Adrenal gland (tissue), 5 donors: Measurements from ENCODE around the gene UCP2.

Experiments
- POLR2A ChIP-seq, 2 donors: fragments of 450-650 bp; IDR thresholded peaks; one replicate each; pipeline ENCODE4 v1.6.1; 2017; ENCODE audit warnings: antibody characterized with exemption in 2 of 2, mild to moderate bottlenecking in 2 of 2, moderate library complexity in 1 of 2
- TF ChIP-seq, protein P1 (sequence below), 6 experiments: fragments of 450-650 bp in 4 of 6; fragments of 200-600 bp in 2 of 6; sonication (generic) in 1 of 6; IDR thresholded peaks; 1 replicate in 5 of 6; 2 replicates in 1 of 6; pipeline versions ENCODE4 v1.5.1 to v1.8.0; 2016 to 2021; ENCODE audit warnings: antibody characterized with exemption in 6 of 6, mild to moderate bottlenecking in 2 of 6, moderate library complexity in 1 of 6
- donor health status: DM: no; HTN: no; CAD: no.

DNA sequence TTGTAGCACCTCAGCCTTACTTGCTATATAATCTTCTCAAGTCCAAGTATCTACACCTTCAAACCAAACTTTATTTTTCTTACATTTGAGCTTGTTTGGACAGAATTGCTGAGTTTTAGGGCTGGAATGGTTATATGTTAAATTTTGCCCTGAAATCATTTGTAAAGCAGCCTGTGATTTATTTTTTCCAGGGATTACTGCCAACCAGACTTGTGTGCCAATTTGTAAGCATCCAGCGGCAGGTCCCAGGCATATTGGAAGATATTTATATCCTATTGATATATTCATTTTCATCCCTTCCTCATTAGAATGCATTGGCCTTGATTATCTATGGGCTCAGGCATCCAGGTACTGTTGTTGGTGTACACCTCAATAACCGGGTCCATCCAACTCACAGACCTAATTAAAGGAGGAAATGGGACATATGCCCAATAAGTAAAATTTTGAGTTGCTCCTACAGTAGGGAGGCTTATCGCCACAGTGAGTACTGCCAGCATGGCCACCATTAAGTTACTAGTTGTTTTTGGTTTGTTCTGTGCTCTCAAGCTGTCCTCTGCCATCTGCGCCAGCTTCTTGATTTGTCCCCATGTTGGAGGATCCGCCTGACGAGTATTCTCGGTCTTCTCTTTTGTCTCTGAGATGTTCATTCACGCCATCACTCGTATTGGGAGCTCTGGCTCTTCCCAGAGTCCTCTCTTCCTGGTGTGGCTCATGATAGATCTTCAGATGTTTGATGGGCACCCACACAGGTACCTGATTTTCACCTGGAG lies 41.7 kb downstream of the UCP2 start:
- TF ChIP-seq, protein P1, sequence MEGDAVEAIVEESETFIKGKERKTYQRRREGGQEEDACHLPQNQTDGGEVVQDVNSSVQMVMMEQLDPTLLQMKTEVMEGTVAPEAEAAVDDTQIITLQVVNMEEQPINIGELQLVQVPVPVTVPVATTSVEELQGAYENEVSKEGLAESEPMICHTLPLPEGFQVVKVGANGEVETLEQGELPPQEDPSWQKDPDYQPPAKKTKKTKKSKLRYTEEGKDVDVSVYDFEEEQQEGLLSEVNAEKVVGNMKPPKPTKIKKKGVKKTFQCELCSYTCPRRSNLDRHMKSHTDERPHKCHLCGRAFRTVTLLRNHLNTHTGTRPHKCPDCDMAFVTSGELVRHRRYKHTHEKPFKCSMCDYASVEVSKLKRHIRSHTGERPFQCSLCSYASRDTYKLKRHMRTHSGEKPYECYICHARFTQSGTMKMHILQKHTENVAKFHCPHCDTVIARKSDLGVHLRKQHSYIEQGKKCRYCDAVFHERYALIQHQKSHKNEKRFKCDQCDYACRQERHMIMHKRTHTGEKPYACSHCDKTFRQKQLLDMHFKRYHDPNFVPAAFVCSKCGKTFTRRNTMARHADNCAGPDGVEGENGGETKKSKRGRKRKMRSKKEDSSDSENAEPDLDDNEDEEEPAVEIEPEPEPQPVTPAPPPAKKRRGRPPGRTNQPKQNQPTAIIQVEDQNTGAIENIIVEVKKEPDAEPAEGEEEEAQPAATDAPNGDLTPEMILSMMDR (IDR thresholded peaks at IDR 0.05), result no peak
- no peak for TF ChIP-seq POLR2A (IDR thresholded peaks at IDR 0.05)
